ENCODE data around the gene EHMT1. TPM values are rescaled to one million over a fixed set of nuclear protein-coding genes. Genes with fewer than 3 reads are reported as not detected.

Gene EHMT1
- total RNA-seq, 2 experiments from 2014 or later = 87.1 to 91.4 TPM

GRCh38 chr9:137643921-137644320 is 25.1 kb downstream of the EHMT1 start:
- Mint-ChIP-seq H3K36me3 (ENCODE audit: low read depth) (peaks cover 50% of the 10 kb centered on the region), H3K4me3 (no peak overlapping the region), H3K9me3 (no peaks in the 10 kb centered on the region), H3K27ac (no peak overlapping the region), H3K4me1 (peaks cover 47% of the 10 kb centered on the region), H3K27me3 (no peaks in the 10 kb centered on the region)
- DNase-seq = no peak
- CTCF ChIA-PET = no interaction called here
- POLR2A ChIA-PET = no interaction called here

GRCh38 chr9:137645211-137645610 is 26.4 kb downstream of the EHMT1 start:
- Mint-ChIP-seq H3K36me3 (ENCODE audit: low read depth) (peaks cover 51% of the 10 kb centered on the region), H3K4me3 (no peak overlapping the region), H3K27me3 (no peaks in the 10 kb centered on the region), H3K27ac (no peak overlapping the region), H3K4me1 (peaks cover 47% of the 10 kb centered on the region), H3K9me3 (no peaks in the 10 kb centered on the region)
- POLR2A ChIA-PET = no interaction called here
- DNase-seq = no peak
- CTCF ChIA-PET = no interaction called here

DNA sequence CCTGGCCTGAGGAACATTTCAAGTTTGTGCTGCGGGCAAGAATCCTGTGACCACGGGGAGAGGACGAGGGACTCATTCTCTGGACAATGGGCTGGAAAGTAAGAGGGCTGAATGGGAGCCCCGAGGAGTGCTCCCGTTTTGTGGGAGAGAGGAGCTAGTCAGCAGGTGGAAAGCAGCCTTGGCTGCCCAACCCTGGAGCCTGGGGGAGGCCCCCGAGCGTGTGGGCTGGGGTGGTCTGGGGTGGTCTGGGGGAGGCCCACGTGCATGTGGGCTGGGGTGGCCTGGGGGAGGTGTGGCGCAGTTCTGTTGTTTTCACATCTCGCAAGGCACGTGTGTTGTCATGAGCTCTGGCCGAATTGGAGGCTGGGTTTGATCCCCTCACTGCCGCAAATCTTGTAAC is 27.5 kb downstream of the EHMT1 start:
- DNase-seq = no peak
- Mint-ChIP-seq H3K9me3 (no peaks in the 10 kb centered on the region), H3K27me3 (no peaks in the 10 kb centered on the region), H3K4me1 (peaks cover 48% of the 10 kb centered on the region), H3K27ac (no peak overlapping the region), H3K4me3 (no peak overlapping the region), H3K36me3 (ENCODE audit: low read depth) (peaks cover 52% of the 10 kb centered on the region)
- POLR2A ChIA-PET = no interaction called here
- CTCF ChIA-PET = no interaction called here

GRCh38 chr9:137647096-137647714 is 28.4 kb downstream of the EHMT1 start:
- ChIA-PET CTCF (interaction anchor here (0.7 kb wide), 1 partner anchor 284 kb away, joined by 3 read pairs; no protein-coding TSS in a partner anchor), POLR2A (no interaction called here)
- Mint-ChIP-seq H3K4me1 (peaks cover 43% of the 10 kb centered on the region), H3K9me3 (no peaks in the 10 kb centered on the region), H3K27me3 (no peaks in the 10 kb centered on the region), H3K4me3 (no peak overlapping the region), H3K27ac (peak overlapping the region; percentile 49), H3K36me3 (ENCODE audit: low read depth) (peaks cover 49% of the 10 kb centered on the region)
- no peak for DNase-seq

- H3K27me3 Mint-ChIP-seq = no peaks in the 10 kb centered on the region
- ChIA-PET POLR2A (interaction anchor here (1.6 kb wide), 1 partner anchor 8 kb away, joined by 4 read pairs; no protein-coding TSS in a partner anchor), CTCF (interaction anchor here (1.0 kb wide), 1 partner anchor 24 kb away, joined by 3 read pairs; no protein-coding TSS in a partner anchor)
- DNase-seq = no peak
- no peak overlapping the region for H3K4me3 Mint-ChIP-seq
- no peak overlapping the region for H3K27ac Mint-ChIP-seq
- peaks cover 47% of the 10 kb centered on the region for H3K36me3 Mint-ChIP-seq (ENCODE audit: low read depth)
- peaks cover 42% of the 10 kb centered on the region for H3K4me1 Mint-ChIP-seq
- no peaks in the 10 kb centered on the region for H3K9me3 Mint-ChIP-seq
These were observed 29.6 kb downstream of the EHMT1 start for GRCh38 chr9:137648396-137648795.

DNA sequence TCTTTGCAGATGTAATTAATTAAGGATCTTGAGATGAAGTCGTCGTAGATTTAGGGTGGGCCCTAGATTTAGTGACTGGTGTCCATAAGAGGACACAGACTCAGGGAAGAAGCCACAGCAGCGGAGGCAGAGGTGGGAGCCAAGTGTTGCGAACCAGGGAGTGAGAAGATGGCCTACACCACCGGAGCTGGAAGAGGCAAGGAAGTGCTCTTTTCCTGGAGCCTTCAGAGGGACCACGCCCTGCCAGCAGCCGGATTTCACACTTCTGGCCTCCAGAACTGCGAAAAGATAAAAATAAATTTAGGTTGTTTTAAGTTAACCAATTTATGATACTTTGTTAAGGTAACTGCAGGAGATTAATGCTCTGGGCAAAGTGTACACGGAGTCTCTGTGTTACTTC is 30.7 kb downstream of the EHMT1 start:
- Mint-ChIP-seq H3K4me1 (peaks cover 36% of the 10 kb centered on the region), H3K9me3 (no peaks in the 10 kb centered on the region), H3K36me3 (ENCODE audit: low read depth) (peaks cover 47% of the 10 kb centered on the region), H3K27ac (peak overlapping the region; percentile 52), H3K27me3 (no peaks in the 10 kb centered on the region), H3K4me3 (no peak overlapping the region)
- POLR2A ChIA-PET = interaction anchor here (1.1 kb wide), 1 partner anchor 30 kb away, joined by 3 read pairs; no protein-coding TSS in a partner anchor
- CTCF ChIA-PET = no interaction called here
- DNase-seq = no peak

- Mint-ChIP-seq H3K4me1 (peaks cover 36% of the 10 kb centered on the region), H3K27ac (peak overlapping the region; percentile 47), H3K9me3 (no peaks in the 10 kb centered on the region), H3K4me3 (no peak overlapping the region), H3K36me3 (ENCODE audit: low read depth) (peaks cover 45% of the 10 kb centered on the region), H3K27me3 (no peaks in the 10 kb centered on the region)
- ChIA-PET POLR2A (interaction anchor here (1.1 kb wide), 1 partner anchor 31 kb away, joined by 3 read pairs; no protein-coding TSS in a partner anchor), CTCF (no interaction called here)
- no peak for DNase-seq
These were observed 31.5 kb downstream of the EHMT1 start for GRCh38 chr9:137650259-137650658.

DNA sequence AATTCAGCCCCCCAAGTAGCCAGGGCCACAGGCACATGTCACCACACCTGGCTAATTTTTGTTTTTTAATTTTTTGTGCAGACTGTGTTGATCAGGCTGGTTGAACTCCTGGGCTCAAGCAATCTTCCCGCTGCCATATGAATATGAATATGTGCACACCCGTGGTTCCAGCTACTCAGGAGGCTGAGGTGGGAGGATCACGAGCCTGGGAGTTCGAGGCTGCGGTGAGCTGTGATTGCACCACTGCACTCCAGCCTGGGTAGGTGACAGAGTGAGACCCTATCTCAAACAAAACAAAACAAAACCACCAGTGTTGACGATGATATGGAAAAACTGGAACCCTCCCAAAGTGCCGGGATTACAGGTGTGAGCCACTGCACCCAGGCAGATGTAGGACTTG is 32.0 kb downstream of the EHMT1 start:
- Mint-ChIP-seq H3K27me3 (no peaks in the 10 kb centered on the region), H3K4me1 (peaks cover 36% of the 10 kb centered on the region), H3K4me3 (no peak overlapping the region), H3K27ac (peak overlapping the region; percentile 31), H3K9me3 (no peaks in the 10 kb centered on the region), H3K36me3 (ENCODE audit: low read depth) (peaks cover 45% of the 10 kb centered on the region)
- POLR2A ChIA-PET = no interaction called here
- CTCF ChIA-PET = no interaction called here
- no peak for DNase-seq

DNA sequence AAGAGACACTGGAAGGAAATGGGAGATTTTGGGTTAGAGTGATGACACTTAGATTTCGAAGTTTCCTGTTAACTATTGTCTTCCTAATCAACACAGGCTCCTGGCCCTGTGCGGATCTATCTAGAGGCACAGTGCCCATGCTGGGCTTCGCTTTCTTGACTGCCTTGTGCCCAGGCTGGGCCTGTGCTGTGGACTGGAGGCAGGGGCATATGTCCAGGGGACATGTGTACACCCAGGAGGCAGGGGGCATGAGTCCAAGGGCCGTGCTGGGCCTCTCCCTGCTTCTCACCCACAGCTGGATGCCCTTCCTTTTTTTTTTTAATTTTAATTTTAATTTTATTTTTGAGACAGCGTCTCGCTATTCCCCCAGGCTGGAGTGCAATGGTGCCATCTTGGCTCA is 37.6 kb downstream of the EHMT1 start:
- no peak overlapping the region for H3K27ac Mint-ChIP-seq
- H3K9me3 Mint-ChIP-seq = no peaks in the 10 kb centered on the region
- peaks cover 19% of the 10 kb centered on the region for H3K36me3 Mint-ChIP-seq (ENCODE audit: low read depth)
- ChIA-PET CTCF (interaction anchor here (0.8 to 0.9 kb wide), 2 partner anchors 15 to 66 kb away, joined by 3 to 5 read pairs; partner anchors contain the start of gene ZMYND19), POLR2A (interaction anchor here (0.9 kb wide), 1 partner anchor 68 kb away, joined by 3 read pairs; no protein-coding TSS in a partner anchor)
- no peak for DNase-seq
- H3K4me1 Mint-ChIP-seq = peaks cover 13% of the 10 kb centered on the region
- H3K27me3 Mint-ChIP-seq = no peaks in the 10 kb centered on the region
- H3K4me3 Mint-ChIP-seq = no peak overlapping the region

DNA sequence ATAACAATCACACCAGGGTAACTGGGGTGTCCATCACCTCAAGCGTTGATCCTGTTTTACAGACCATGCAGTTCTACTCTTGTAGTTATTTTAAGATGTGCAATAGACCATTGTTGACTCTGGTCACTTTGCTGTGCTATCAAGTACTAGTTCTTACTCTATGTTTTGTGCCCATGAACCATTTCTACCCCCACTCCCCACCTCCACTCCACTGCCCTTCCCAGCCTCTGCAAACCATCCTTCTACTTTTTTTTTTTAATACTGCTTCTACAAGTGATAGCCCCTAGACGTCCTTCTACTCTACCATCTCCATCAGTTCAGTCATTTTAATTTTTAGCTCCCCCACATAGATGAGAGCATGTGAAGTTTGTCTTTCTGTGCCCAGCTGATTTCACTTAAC is 38.8 kb downstream of the EHMT1 start:
- H3K27me3 Mint-ChIP-seq = no peaks in the 10 kb centered on the region
- no peaks in the 10 kb centered on the region for H3K9me3 Mint-ChIP-seq
- H3K36me3 Mint-ChIP-seq (ENCODE audit: low read depth) = peaks cover 16% of the 10 kb centered on the region
- peaks cover 13% of the 10 kb centered on the region for H3K4me1 Mint-ChIP-seq
- H3K27ac Mint-ChIP-seq = no peak overlapping the region
- ChIA-PET POLR2A (interaction anchor here (1.0 kb wide), 1 partner anchor 39 kb away, joined by 3 read pairs; the partner anchor contains the start of gene EHMT1), CTCF (no interaction called here)
- DNase-seq = no peak
- no peak overlapping the region for H3K4me3 Mint-ChIP-seq

DNA sequence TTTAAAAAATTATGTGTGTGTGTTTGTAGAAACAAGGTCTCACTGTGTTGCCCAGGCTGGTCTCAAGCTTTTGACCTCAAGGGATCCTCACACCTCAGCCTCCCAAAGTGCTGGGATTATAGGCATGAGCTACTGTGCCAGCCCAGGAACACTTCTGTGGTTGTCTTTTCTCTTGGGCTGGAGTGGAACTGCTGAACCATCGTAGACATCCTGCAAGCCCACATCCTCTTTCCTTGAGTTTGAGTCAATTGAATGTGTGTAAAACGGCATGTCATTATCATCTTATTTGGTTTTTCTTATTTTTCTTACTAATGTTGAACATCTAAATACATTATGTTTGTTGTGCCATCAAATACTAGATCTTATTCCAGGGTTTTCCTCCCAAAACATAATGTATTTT is 40.0 kb downstream of the EHMT1 start:
- Mint-ChIP-seq H3K27me3 (no peaks in the 10 kb centered on the region), H3K36me3 (ENCODE audit: low read depth) (peaks cover 15% of the 10 kb centered on the region), H3K9me3 (no peaks in the 10 kb centered on the region), H3K4me1 (peaks cover 13% of the 10 kb centered on the region), H3K27ac (peak overlapping the region; percentile 40), H3K4me3 (no peak overlapping the region)
- CTCF ChIA-PET = interaction anchor here (1.0 kb wide), 1 partner anchor 14 kb away, joined by 4 read pairs; no protein-coding TSS in a partner anchor
- POLR2A ChIA-PET = interaction anchor here (1.0 kb wide), 1 partner anchor 40 kb away, joined by 3 read pairs; the partner anchor contains the start of gene EHMT1
- no peak for DNase-seq

- H3K27ac Mint-ChIP-seq = no peak overlapping the region
- CTCF ChIA-PET = interaction anchor here (1.2 kb wide), 1 partner anchor 13 kb away, joined by 3 read pairs; no protein-coding TSS in a partner anchor
- no peak overlapping the region for H3K4me3 Mint-ChIP-seq
These were observed 41.3 kb downstream of the EHMT1 start for GRCh38 chr9:137660144-137660543.

GRCh38 chr9:137663584-137663983 is 44.8 kb downstream of the EHMT1 start:
- H3K9me3 Mint-ChIP-seq = no peaks in the 10 kb centered on the region
- no peak for DNase-seq
- H3K27me3 Mint-ChIP-seq = no peaks in the 10 kb centered on the region
- H3K4me3 Mint-ChIP-seq = no peak overlapping the region
- H3K27ac Mint-ChIP-seq = no peak overlapping the region
- POLR2A ChIA-PET = no interaction called here
- CTCF ChIA-PET = no interaction called here
- peaks cover 11% of the 10 kb centered on the region for H3K4me1 Mint-ChIP-seq
- peaks cover 7% of the 10 kb centered on the region for H3K36me3 Mint-ChIP-seq (ENCODE audit: low read depth)

More at GRCh38 chr9:137660144-137660543, 41.3 kb downstream of the EHMT1 start:
- POLR2A ChIA-PET = no interaction called here
- peaks cover 16% of the 10 kb centered on the region for H3K4me1 Mint-ChIP-seq
- H3K9me3 Mint-ChIP-seq = no peaks in the 10 kb centered on the region
- DNase-seq = no peak
- H3K27me3 Mint-ChIP-seq = no peaks in the 10 kb centered on the region
- peaks cover 12% of the 10 kb centered on the region for H3K36me3 Mint-ChIP-seq (ENCODE audit: low read depth)

DNA sequence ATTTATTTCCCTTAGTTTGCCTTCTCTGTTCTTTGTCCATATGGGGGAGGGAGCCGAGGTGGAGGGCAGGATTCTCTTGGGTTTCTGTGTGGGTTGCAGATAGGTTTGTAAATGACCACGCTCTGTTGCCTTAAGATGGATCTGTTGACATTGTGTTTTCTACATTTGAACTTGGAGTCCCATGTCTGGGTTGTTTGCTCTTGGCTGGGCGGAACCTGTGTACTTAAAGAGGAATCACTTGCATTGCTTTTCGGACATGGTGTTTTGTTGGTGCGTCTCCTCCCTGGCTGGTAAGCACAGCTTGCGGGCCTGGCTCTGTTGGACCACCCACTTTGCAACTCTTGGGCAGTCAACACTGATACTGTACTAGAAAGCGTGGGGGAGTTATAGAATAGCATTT is 45.9 kb downstream of the EHMT1 start:
- POLR2A ChIA-PET = no interaction called here
- Mint-ChIP-seq H3K9me3 (no peaks in the 10 kb centered on the region), H3K4me1 (peaks cover 9% of the 10 kb centered on the region), H3K27me3 (no peaks in the 10 kb centered on the region), H3K36me3 (ENCODE audit: low read depth) (peaks cover 14% of the 10 kb centered on the region), H3K27ac (no peak overlapping the region), H3K4me3 (no peak overlapping the region)
- CTCF ChIA-PET = interaction anchor here (1.5 kb wide), 1 partner anchor 10 kb away, joined by 3 read pairs; no protein-coding TSS in a partner anchor
- DNase-seq = no peak

All from activated CD4-positive, alpha-beta memory T cell treated with anti-CD3 and anti-CD28 coated beads, Interleukin-2, amount 10 ng/mL, durations not matched to agents 7 days and 5 days (primary cell).